Endothelial cell of umbilical vein (primary cell): Measurements from ENCODE around the gene PRPF8. TPM values are rescaled to one million over a fixed set of nuclear protein-coding genes. Genes with fewer than 3 reads are reported as not detected.

Experiments
- BruUV-seq: library from RNA; stranded (reverse); fragments of 400-500 nt; replicated peaks from 2 replicates; lab custom pipeline; 2021; lab: Mats Ljungman, UMichigan
- CTCF ChIA-PET: fragments of 300-600, 350-600 bp; sonication (Branson Sonifier 250); formaldehyde crosslinking; loops from one replicate; lab custom pipeline; 2021; ENCODE audit warnings: antibody characterized with exemption, inconsistent platforms; lab: Charles Lee
- POLR2A ChIA-PET: fragments of 300-600, 350-600 bp; sonication (Branson Sonifier 250); formaldehyde crosslinking; loops from one replicate; lab custom pipeline; 2021; ENCODE audit warnings: antibody characterized with exemption, inconsistent platforms; lab: Charles Lee
- DNase-seq: peaks from one replicate; pipeline ENCODE4 v3.0.0-alpha.2; 2011; ENCODE audit warnings: low read depth, low spot score
- FAIRE-seq: peaks from 2 replicates; lab custom pipeline; 2011; peaks lifted over from hg19 to GRCh38; lab: Jason Lieb, UNC
- H2AFZ ChIP-seq: 2 replicates; pipeline ENCODE4 v1.6.0; 2012; ENCODE audit warnings: low read depth, low read length, control low read depth, inconsistent platforms
- H3K27ac ChIP-seq: 2 replicates; pipeline ENCODE4 v1.5.1; 2011; ENCODE audit warnings: low read depth, mild to moderate bottlenecking, control low read depth, low read length, moderate library complexity; ENCODE audit not compliant: insufficient read depth
- H3K27me3 ChIP-seq, 2 experiments: 2 replicates each; pipeline versions ENCODE4 v1.6.0 to v1.6.1; 2011; ENCODE audit warnings: low read length in 2 of 2, mixed read lengths in 1 of 2; ENCODE audit not compliant: control insufficient read depth in 2 of 2, insufficient read depth in 2 of 2
- H3K36me3 ChIP-seq, 2 experiments: 2 replicates in 1 of 2; 3 replicates in 1 of 2; pipeline ENCODE4 v1.5.1; 2011; ENCODE audit warnings: low read length in 2 of 2, mild to moderate bottlenecking in 1 of 2, moderate library complexity in 1 of 2; ENCODE audit not compliant: control insufficient read depth in 2 of 2, insufficient read depth in 2 of 2; ENCODE audit errors: extremely low read depth in 1 of 2
- H3K4me1 ChIP-seq: 3 replicates; pipeline ENCODE4 v1.5.1; 2011; ENCODE audit warnings: mild to moderate bottlenecking, low read length; ENCODE audit not compliant: control insufficient read depth, insufficient read depth; ENCODE audit errors: extremely low read depth
- H3K4me2 ChIP-seq: 2 replicates; pipeline ENCODE4 v1.6.1; 2011; ENCODE audit warnings: low read length, control low read depth, mixed read lengths; ENCODE audit not compliant: insufficient read depth
- H3K4me3 ChIP-seq, 3 experiments: fragments of 200-600 bp in 1 of 3; sonication (generic), shearing (Covaris generic) in 1 of 3; replicated peaks in 1 of 3; 2 replicates each; pipeline ENCODE4 v1.5.1; 2011 to 2016; ENCODE audit warnings: control low read depth in 3 of 3, low read length in 3 of 3, mild to moderate bottlenecking in 2 of 3, inconsistent platforms in 1 of 3, low read depth in 1 of 3, moderate library complexity in 1 of 3; ENCODE audit not compliant: insufficient read depth in 1 of 3
- H3K79me2 ChIP-seq: 2 replicates; pipeline ENCODE4 v1.6.0; 2012; ENCODE audit warnings: low read length, inconsistent platforms; ENCODE audit not compliant: control insufficient read depth, insufficient read depth
- H3K9ac ChIP-seq: replicated peaks from 2 replicates; pipeline ENCODE3; 2011; ENCODE audit warnings: low read length, control low read depth; ENCODE audit not compliant: insufficient read depth; ENCODE audit errors: extremely low read depth
- H3K9me1 ChIP-seq: replicated peaks from 3 replicates; pipeline ENCODE4 v1.6.0; 2011; ENCODE audit warnings: mild to moderate bottlenecking, low read length; ENCODE audit not compliant: control insufficient read depth, insufficient read depth; ENCODE audit errors: extremely low read depth
- H3K9me3 ChIP-seq: replicated peaks from 2 replicates; pipeline ENCODE4 v1.5.1; 2012; ENCODE audit warnings: low read length, inconsistent platforms; ENCODE audit not compliant: control insufficient read depth, insufficient read depth
- H4K20me1 ChIP-seq: replicated peaks from 2 replicates; pipeline ENCODE3; 2011; ENCODE audit warnings: mild to moderate bottlenecking, low read length; ENCODE audit not compliant: control insufficient read depth, insufficient read depth; ENCODE audit errors: extremely low read depth
- EZH2 ChIP-seq: IDR thresholded peaks from 2 replicates; pipeline ENCODE4 v1.6.1; 2012; ENCODE audit warnings: borderline replicate concordance, low read depth, mild to moderate bottlenecking, moderate library complexity, low read length, inconsistent platforms; ENCODE audit not compliant: severe bottlenecking
- GATA2 ChIP-seq: IDR thresholded peaks from 2 replicates; pipeline ENCODE4 v1.7.0; 2011; ENCODE audit warnings: low read depth, mild to moderate bottlenecking, moderate library complexity, mixed read lengths, low read length; ENCODE audit not compliant: insufficient read length, insufficient read depth
- JUN ChIP-seq: IDR thresholded peaks from 2 replicates; pipeline ENCODE4 v1.6.1; 2011; ENCODE audit warnings: borderline replicate concordance, low read depth; ENCODE audit not compliant: insufficient read length, insufficient read depth
- MYC ChIP-seq: IDR thresholded peaks from one replicate; pipeline ENCODE4 v1.6.1; 2011; ENCODE audit warnings: mild to moderate bottlenecking, low read depth, low read length
- POLR2A ChIP-seq: IDR thresholded peaks from 2 replicates; pipeline ENCODE4 v1.6.1; 2012; ENCODE audit warnings: low read depth, mild to moderate bottlenecking, control low read depth, low read length
- POLR2AphosphoS5 ChIP-seq: IDR thresholded peaks from 2 replicates; pipeline ENCODE4 v1.6.1; 2012; ENCODE audit warnings: low read depth, mild to moderate bottlenecking, control low read depth, low read length, moderate library complexity; ENCODE audit not compliant: insufficient read depth
- dilution Hi-C: fragments of 300-500 bp; cut with MboI; formaldehyde crosslinking; loops from one replicate; pipeline ENCODE4 v1.15.0; 2019; ENCODE audit warnings: low sequenced_read_pairs; ENCODE audit not compliant: extremely low pct_ligation_motif_present
- intact Hi-C: fragments of 100-400 bp; cut with micrococcal nuclease; formaldehyde crosslinking; loops from one replicate; pipeline ENCODE4 v1.10.0; 2022
- polyA plus RNA-seq, 4 experiments: library from polyadenylated mRNA; depleted of rRNA in 3 of 4; stranded (reverse) in 3 of 4; unstranded in 1 of 4; fragments of >200 nt; gene quantifications; 2 replicates each; pipeline versions ENCODE4 v1.2.1 to v1.2.3, GENCODE V29; 2011 to 2012; ENCODE audit warnings: missing spikeins in 1 of 4
- total RNA-seq: library from RNA; stranded (reverse); gene quantifications from 2 replicates; pipeline ENCODE4 v1.2.3, GENCODE V29; 2021
- TF ChIP-seq, protein P1 (sequence below): IDR thresholded peaks from 2 replicates; pipeline ENCODE4 v1.6.1; 2011; ENCODE audit not compliant: insufficient read depth, insufficient read length
- TF ChIP-seq, protein P2 (sequence below), 2 donors: IDR thresholded peaks; 1 replicate in 1 of 2; 2 replicates in 1 of 2; pipeline ENCODE4 v1.5.1; 2011; ENCODE audit warnings: low read length in 2 of 2, mild to moderate bottlenecking in 2 of 2, moderate library complexity in 2 of 2, control low read depth in 1 of 2, inconsistent platforms in 1 of 2, low read depth in 1 of 2; ENCODE audit not compliant: insufficient read depth in 1 of 2; ENCODE audit errors: extremely low read depth in 1 of 2

PRPF8 gene
- total and polyA plus RNA-seq, 2 donors (not counting 3 experiments of a cell fraction or from before 2014, with no cell fraction given): 215 to 301 TPM

DNA sequence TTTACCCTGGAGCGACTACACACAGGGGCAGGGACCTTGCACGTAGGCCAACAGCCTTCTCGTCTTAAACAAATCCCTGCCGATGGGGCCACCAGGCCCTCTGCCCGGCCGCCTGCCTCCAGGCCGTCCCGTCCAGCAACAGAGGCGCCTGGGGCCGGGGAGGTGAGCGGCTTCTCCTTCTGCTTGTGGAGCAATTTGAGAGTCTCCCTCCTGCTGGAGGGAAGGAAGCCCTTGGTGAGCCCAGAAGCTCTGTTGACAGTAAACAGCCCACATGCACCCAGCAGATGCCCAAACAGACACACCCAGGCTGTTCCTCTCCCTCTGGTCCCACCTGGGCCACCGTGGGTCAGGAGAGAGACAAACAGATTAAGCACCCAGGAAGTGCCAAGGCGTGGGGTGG lies 64.2 kb downstream of the PRPF8 start:
- ChIA-PET CTCF (interaction anchor here (2.3 kb wide), 1 partner anchor 46 kb away, joined by 10 read pairs; no protein-coding TSS in a partner anchor), POLR2A (no interaction called here)
- no peak for TF ChIP-seq MYC
- no peak for TF ChIP-seq JUN
- TF ChIP-seq, protein P1, sequence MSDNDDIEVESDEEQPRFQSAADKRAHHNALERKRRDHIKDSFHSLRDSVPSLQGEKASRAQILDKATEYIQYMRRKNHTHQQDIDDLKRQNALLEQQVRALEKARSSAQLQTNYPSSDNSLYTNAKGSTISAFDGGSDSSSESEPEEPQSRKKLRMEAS: no peak
- no peak for TF ChIP-seq POLR2A
- TF ChIP-seq, protein P2, sequence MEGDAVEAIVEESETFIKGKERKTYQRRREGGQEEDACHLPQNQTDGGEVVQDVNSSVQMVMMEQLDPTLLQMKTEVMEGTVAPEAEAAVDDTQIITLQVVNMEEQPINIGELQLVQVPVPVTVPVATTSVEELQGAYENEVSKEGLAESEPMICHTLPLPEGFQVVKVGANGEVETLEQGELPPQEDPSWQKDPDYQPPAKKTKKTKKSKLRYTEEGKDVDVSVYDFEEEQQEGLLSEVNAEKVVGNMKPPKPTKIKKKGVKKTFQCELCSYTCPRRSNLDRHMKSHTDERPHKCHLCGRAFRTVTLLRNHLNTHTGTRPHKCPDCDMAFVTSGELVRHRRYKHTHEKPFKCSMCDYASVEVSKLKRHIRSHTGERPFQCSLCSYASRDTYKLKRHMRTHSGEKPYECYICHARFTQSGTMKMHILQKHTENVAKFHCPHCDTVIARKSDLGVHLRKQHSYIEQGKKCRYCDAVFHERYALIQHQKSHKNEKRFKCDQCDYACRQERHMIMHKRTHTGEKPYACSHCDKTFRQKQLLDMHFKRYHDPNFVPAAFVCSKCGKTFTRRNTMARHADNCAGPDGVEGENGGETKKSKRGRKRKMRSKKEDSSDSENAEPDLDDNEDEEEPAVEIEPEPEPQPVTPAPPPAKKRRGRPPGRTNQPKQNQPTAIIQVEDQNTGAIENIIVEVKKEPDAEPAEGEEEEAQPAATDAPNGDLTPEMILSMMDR (IDR thresholded peaks at IDR 0.05; ENCODE audit: extremely low read depth in 1 of 2, insufficient read depth in 1 of 2, low read depth in 1 of 2, low read length in 2 of 2): no peak
- TF ChIP-seq GATA2: no peak
- no peak for TF ChIP-seq EZH2
- TF ChIP-seq POLR2AphosphoS5: no peak
- H4K20me1 ChIP-seq: no peaks in the 10 kb centered on the region
- H3K79me2 ChIP-seq: no peaks in the 10 kb centered on the region
- dilution Hi-C loops (no loop called here), intact Hi-C loops (no loop called here)
- H3K36me3 ChIP-seq: peaks cover 0 to 5% of the 10 kb centered on the region in 2 experiments
- no TSS peak for BruUV-seq
- DNase-seq (no peak), FAIRE-seq (no peak)
- H3K27ac ChIP-seq: no peak overlapping the region
- no peak overlapping the region for H2AFZ ChIP-seq
- no peaks in the 10 kb centered on the region for H3K9me3 ChIP-seq
- no peaks in the 10 kb centered on the region for H3K27me3 ChIP-seq
- no peak overlapping the region for H3K9ac ChIP-seq
- H3K4me3 ChIP-seq: no peak overlapping the region
- H3K4me1 ChIP-seq: peaks cover 25% of the 10 kb centered on the region
- H3K9me1 ChIP-seq: no peaks in the 10 kb centered on the region
- H3K4me2 ChIP-seq: no peak overlapping the region
